Naive thymus-derived CD4-positive, alpha-beta T cell (primary cell): ENCODE results near the gene S100A9. TPM values are rescaled to one million over a fixed set of nuclear protein-coding genes. Genes with fewer than 3 reads are reported as not detected.

ENCODE experiments used
- ATAC-seq: fragments of 150-1000 bp; cut with Tn5 transposase; 2 replicates; pipeline ENCODE4 v1.10.0; 2021; ENCODE audit warnings: mild to moderate bottlenecking, moderate library complexity
- CTCF ChIA-PET: fragments of 350-600 bp; sonication (Branson Sonifier 250); formaldehyde crosslinking; loops from one replicate; lab custom pipeline; 2021; ENCODE audit warnings: antibody characterized with exemption; lab: Charles Lee
- POLR2A ChIA-PET: fragments of 350-600 bp; sonication (Branson Sonifier 250); formaldehyde crosslinking; loops from one replicate; lab custom pipeline; 2021; ENCODE audit warnings: antibody characterized with exemption, inconsistent platforms; lab: Charles Lee
- DNase-seq, 9 donors: peaks; one replicate each; pipeline versions ENCODE4 v3.0.0 to v3.0.0-alpha.2; 2020 to 2022; ENCODE audit warnings: mixed read lengths in 1 of 9
- H3K27ac ChIP-seq: one replicate; pipeline ENCODE4 v1.7.0; 2013; ENCODE audit warnings: mild to moderate bottlenecking, low read depth, low read length, moderate library complexity
- H3K27me3 ChIP-seq, 2 donors: one replicate each; pipeline ENCODE4 v1.7.0; 2013; ENCODE audit warnings: low read length in 2 of 2, mild to moderate bottlenecking in 2 of 2, moderate library complexity in 2 of 2; ENCODE audit not compliant: control insufficient read depth in 2 of 2, insufficient read depth in 2 of 2
- H3K36me3 ChIP-seq, 3 experiments: 1 replicate in 2 of 3; 2 replicates in 1 of 3; pipeline ENCODE4 v1.7.0; 2013; ENCODE audit warnings: low read length in 3 of 3, mild to moderate bottlenecking in 3 of 3, moderate library complexity in 1 of 3; ENCODE audit not compliant: insufficient read depth in 3 of 3, control insufficient read depth in 2 of 3
- H3K4me1 ChIP-seq, 2 donors: one replicate each; pipeline ENCODE4 v1.7.0; 2013; ENCODE audit warnings: low read length in 2 of 2, mild to moderate bottlenecking in 2 of 2, moderate library complexity in 1 of 2; ENCODE audit not compliant: control insufficient read depth in 2 of 2, insufficient read depth in 2 of 2
- H3K4me3 ChIP-seq: 2 replicates; pipeline ENCODE4 v1.7.0; 2013; ENCODE audit warnings: mild to moderate bottlenecking, low read length
- H3K9me3 ChIP-seq, 3 experiments: 1 replicate in 2 of 3; 2 replicates in 1 of 3; pipeline ENCODE4 v1.7.0; 2013; ENCODE audit warnings: low read length in 3 of 3; ENCODE audit not compliant: control insufficient read depth in 2 of 3
- H3K27ac Mint-ChIP-seq, 9 donors: one replicate each; pipeline ENCODE4 v1.8.0; 2020 to 2022; ENCODE audit warnings: mixed read lengths in 9 of 9, mild to moderate bottlenecking in 8 of 9, moderate library complexity in 5 of 9, inconsistent platforms in 2 of 9
- H3K27me3 Mint-ChIP-seq, 5 donors: one replicate each; pipeline ENCODE4 v1.8.0; 2021 to 2022; ENCODE audit warnings: mixed read lengths in 5 of 5, mild to moderate bottlenecking in 1 of 5
- H3K36me3 Mint-ChIP-seq, 5 donors: one replicate each; pipeline ENCODE4 v1.8.0; 2020 to 2022; ENCODE audit warnings: mixed read lengths in 5 of 5, mild to moderate bottlenecking in 3 of 5, inconsistent platforms in 1 of 5
- H3K4me1 Mint-ChIP-seq, 7 donors: one replicate each; pipeline ENCODE4 v1.8.0; 2020 to 2022; ENCODE audit warnings: mixed read lengths in 7 of 7, mild to moderate bottlenecking in 3 of 7, inconsistent platforms in 1 of 7
- H3K4me3 Mint-ChIP-seq, 10 donors: one replicate each; pipeline ENCODE4 v1.8.0; 2020 to 2022; ENCODE audit warnings: mild to moderate bottlenecking in 10 of 10, mixed read lengths in 10 of 10, moderate library complexity in 6 of 10, inconsistent platforms in 2 of 10
- H3K9me3 Mint-ChIP-seq, 11 donors: one replicate each; pipeline ENCODE4 v1.8.0; 2020 to 2022; ENCODE audit warnings: mixed read lengths in 11 of 11, mild to moderate bottlenecking in 4 of 11, inconsistent platforms in 1 of 11, moderate library complexity in 1 of 11
- intact Hi-C, 2 donors: fragments of 100-400 bp; cut with micrococcal nuclease; formaldehyde crosslinking; loops; one replicate each; pipeline ENCODE4 v1.15.1; 2023
- polyA plus RNA-seq, 2 donors: library from polyadenylated mRNA; unstranded; fragments of 300-500 nt; fragmentation: Illumina TruSeq; gene quantifications; one replicate each; pipeline ENCODE4 v1.2.3, GENCODE V29; 2021
- total RNA-seq, 6 experiments: library from RNA in 5 of 6; stranded (reverse) in 5 of 6; gene quantifications; 1 replicate in 5 of 6; 2 replicates in 1 of 6; pipeline ENCODE4 v1.2.3 and lab custom pipeline; 2021 to 2026

The S100A9 gene
- total and polyA plus RNA-seq, 7 experiments from 2014 or later: 8.3 to 2,269 (median 16.1) TPM; not detected in 1

GRCh38 chr1:153380711-153381110, 23.1 kb downstream of the S100A9 start:
- no peak for ATAC-seq
- H3K9me3 ChIP-seq: no peaks in the 10 kb centered on the region
- peaks cover 0 to 6% (median 4%) of the 10 kb centered on the region in 5 donors for H3K36me3 Mint-ChIP-seq
- intact Hi-C loops: no loop called here
- H3K27ac Mint-ChIP-seq: no peak overlapping the region
- H3K27ac ChIP-seq: no peak overlapping the region
- ChIA-PET POLR2A (no interaction called here), CTCF (no interaction called here)
- H3K9me3 Mint-ChIP-seq: peaks cover 0 to 32% (median 10%) of the 10 kb centered on the region in 11 donors
- H3K4me3 ChIP-seq: no peak overlapping the region
- H3K4me1 Mint-ChIP-seq: no peaks in the 10 kb centered on the region
- H3K4me3 Mint-ChIP-seq: no peak overlapping the region
- DNase-seq: no peak
- H3K27me3 ChIP-seq: peaks cover 0 to 4% of the 10 kb centered on the region in 2 donors
- no peaks in the 10 kb centered on the region for H3K4me1 ChIP-seq
- H3K27me3 Mint-ChIP-seq: peaks cover 18 to 44% (median 36%) of the 10 kb centered on the region in 5 donors
- H3K36me3 ChIP-seq: no peaks in the 10 kb centered on the region

GRCh38 chr1:153384958-153385580, 27.4 kb downstream of the S100A9 start:
- no peak for ATAC-seq
- Mint-ChIP-seq H3K4me3 (no peak overlapping the region), H3K36me3 (peaks cover 0 to 6% (median 0%) of the 10 kb centered on the region in 5 donors), H3K9me3 (peaks cover 0 to 24% (median 10%) of the 10 kb centered on the region in 11 donors), H3K4me1 (peaks cover 0 to 7% (median 0%) of the 10 kb centered on the region in 7 donors), H3K27ac (no peak overlapping the region), H3K27me3 (peaks cover 7 to 21% (median 17%) of the 10 kb centered on the region in 5 donors)
- CTCF ChIA-PET: interaction anchor here (0.6 kb wide), 1 partner anchor 38 kb away, joined by 3 read pairs; no protein-coding TSS in a partner anchor
- Histone ChIP-seq H3K36me3 (no peaks in the 10 kb centered on the region), H3K4me1 (no peaks in the 10 kb centered on the region), H3K4me3 (no peak overlapping the region), H3K27ac (no peak overlapping the region), H3K9me3 (no peaks in the 10 kb centered on the region), H3K27me3 (peaks cover 0 to 4% of the 10 kb centered on the region in 2 donors)
- POLR2A ChIA-PET: no interaction called here
- no peak for DNase-seq
- intact Hi-C loops: no loop called here

- ATAC-seq (peak; percentile 78), DNase-seq (no peak)
- CTCF ChIA-PET: interaction anchor here (0.7 kb wide), 1 partner anchor 69 kb away, joined by 3 read pairs; no protein-coding TSS in a partner anchor
- peaks cover 0 to 7% (median 0%) of the 10 kb centered on the region in 7 donors for H3K4me1 Mint-ChIP-seq
- Histone ChIP-seq H3K9me3 (no peaks in the 10 kb centered on the region), H3K4me1 (no peaks in the 10 kb centered on the region), H3K27me3 (peaks cover 0 to 4% of the 10 kb centered on the region in 2 donors), H3K4me3 (no peak overlapping the region), H3K36me3 (no peaks in the 10 kb centered on the region), H3K27ac (no peak overlapping the region)
- peaks cover 11 to 23% (median 15%) of the 10 kb centered on the region in 5 donors for H3K27me3 Mint-ChIP-seq
- intact Hi-C loops: no loop called here
- peaks cover 0 to 16% (median 6%) of the 10 kb centered on the region in 11 donors for H3K9me3 Mint-ChIP-seq
- H3K36me3 Mint-ChIP-seq: peaks cover 0 to 6% (median 0%) of the 10 kb centered on the region in 5 donors
- POLR2A ChIA-PET: no interaction called here
- no peak overlapping the region for H3K4me3 Mint-ChIP-seq
- H3K27ac Mint-ChIP-seq: no peak overlapping the region
Observed at GRCh38 chr1:153386500-153386901, 28.8 kb downstream of the S100A9 start.

- no peak overlapping the region for H3K27ac ChIP-seq
- Mint-ChIP-seq H3K36me3 (peaks cover 0 to 5% (median 0%) of the 10 kb centered on the region in 5 donors), H3K27me3 (peaks cover 9 to 20% (median 13%) of the 10 kb centered on the region in 5 donors), H3K4me1 (peaks cover 0 to 7% (median 0%) of the 10 kb centered on the region in 7 donors), H3K4me3 (no peak overlapping the region), H3K27ac (no peak overlapping the region), H3K9me3 (peaks cover 0 to 11% (median 1%) of the 10 kb centered on the region in 11 donors)
- H3K36me3 ChIP-seq: no peaks in the 10 kb centered on the region
- CTCF ChIA-PET: no interaction called here
- no peak for DNase-seq
- H3K4me1 ChIP-seq: no peaks in the 10 kb centered on the region
- ATAC-seq: no peak
- no peak overlapping the region for H3K4me3 ChIP-seq
- peaks cover 0 to 4% of the 10 kb centered on the region in 2 donors for H3K27me3 ChIP-seq
- intact Hi-C loops: no loop called here
- no peaks in the 10 kb centered on the region for H3K9me3 ChIP-seq
- POLR2A ChIA-PET: no interaction called here
Observed at GRCh38 chr1:153387001-153387400, 29.3 kb downstream of the S100A9 start.

GRCh38 chr1:153387785-153388184, 30.1 kb downstream of the S100A9 start:
- DNase-seq (no peak), ATAC-seq (no peak)
- Mint-ChIP-seq H3K27me3 (peaks cover 4 to 20% (median 13%) of the 10 kb centered on the region in 5 donors), H3K9me3 (peaks cover 0 to 4% (median 0%) of the 10 kb centered on the region in 11 donors), H3K27ac (no peak overlapping the region), H3K36me3 (no peaks in the 10 kb centered on the region), H3K4me3 (no peak overlapping the region), H3K4me1 (peaks cover 0 to 7% (median 0%) of the 10 kb centered on the region in 7 donors)
- no peaks in the 10 kb centered on the region for H3K4me1 ChIP-seq
- H3K27ac ChIP-seq: no peak overlapping the region
- no peaks in the 10 kb centered on the region for H3K36me3 ChIP-seq
- intact Hi-C loops: no loop called here
- CTCF ChIA-PET: no interaction called here
- no peak overlapping the region for H3K4me3 ChIP-seq
- H3K27me3 ChIP-seq: peaks cover 0 to 4% of the 10 kb centered on the region in 2 donors
- POLR2A ChIA-PET: no interaction called here
- H3K9me3 ChIP-seq: no peaks in the 10 kb centered on the region

GRCh38 chr1:153389401-153389800, 31.7 kb downstream of the S100A9 start:
- Histone ChIP-seq H3K27me3 (no peaks in the 10 kb centered on the region), H3K4me3 (no peak overlapping the region), H3K36me3 (no peaks in the 10 kb centered on the region), H3K9me3 (no peaks in the 10 kb centered on the region), H3K4me1 (no peaks in the 10 kb centered on the region), H3K27ac (no peak overlapping the region)
- H3K4me1 Mint-ChIP-seq: peaks cover 0 to 7% (median 0%) of the 10 kb centered on the region in 7 donors
- ATAC-seq (no peak), DNase-seq (no peak)
- H3K36me3 Mint-ChIP-seq: no peaks in the 10 kb centered on the region
- peaks cover 5 to 28% (median 13%) of the 10 kb centered on the region in 5 donors for H3K27me3 Mint-ChIP-seq
- peak overlapping the region in 1 of 9 donors; percentile 7 for H3K27ac Mint-ChIP-seq
- ChIA-PET CTCF (no interaction called here), POLR2A (no interaction called here)
- H3K9me3 Mint-ChIP-seq: no peaks in the 10 kb centered on the region
- no peak overlapping the region for H3K4me3 Mint-ChIP-seq
- intact Hi-C loops: no loop called here
